Hepatocyte (in vitro differentiated cells): ENCODE data around the gene SORCS2. TPM values are rescaled to one million over a fixed set of nuclear protein-coding genes. Genes with fewer than 3 reads are reported as not detected.

ENCODE experiments used
- DNase-seq: peaks from one replicate; pipeline ENCODE4 v3.0.0-alpha.2; 2016; ENCODE audit warnings: low spot score
- H2AFZ ChIP-seq: fragments of 200-600 bp; sonication (generic); 2 replicates; pipeline ENCODE4 v1.6.0; 2016; ENCODE audit warnings: antibody characterized with exemption, mild to moderate bottlenecking
- H3K27ac ChIP-seq: fragments of 200-600 bp; sonication (generic); 2 replicates; pipeline ENCODE4 v1.5.1; 2016; ENCODE audit warnings: mild to moderate bottlenecking
- H3K27me3 ChIP-seq: fragments of 200-600 bp; sonication (generic); 2 replicates; pipeline ENCODE4 v1.6.1; 2016
- H3K36me3 ChIP-seq: fragments of 200-600 bp; sonication (generic); replicated peaks from 2 replicates; pipeline ENCODE4 v1.5.1; 2016; ENCODE audit warnings: low read depth; ENCODE audit not compliant: insufficient read depth
- H3K4me1 ChIP-seq: fragments of 200-600 bp; sonication (generic); 2 replicates; pipeline ENCODE4 v1.5.1; 2016; ENCODE audit warnings: mild to moderate bottlenecking, moderate library complexity; ENCODE audit not compliant: insufficient read depth
- H3K4me2 ChIP-seq: fragments of 200-600 bp; sonication (generic); 2 replicates; pipeline ENCODE4 v1.6.0; 2016
- H3K4me3 ChIP-seq: fragments of 200-600 bp; sonication (generic); 2 replicates; pipeline ENCODE4 v1.5.1; 2016; ENCODE audit warnings: mild to moderate bottlenecking
- H3K79me2 ChIP-seq: fragments of 200-600 bp; sonication (generic); 2 replicates; pipeline ENCODE4 v1.6.0; 2017; ENCODE audit warnings: mild to moderate bottlenecking
- H3K9me2 ChIP-seq: fragments of 200-600 bp; sonication (generic); replicated peaks from 2 replicates; pipeline ENCODE4 v1.6.0; 2017; ENCODE audit warnings: mild to moderate bottlenecking; ENCODE audit not compliant: insufficient read depth
- H3K9me3 ChIP-seq: fragments of 200-600 bp; sonication (generic); 2 replicates; pipeline ENCODE4 v1.5.1; 2016; ENCODE audit warnings: low read depth, mild to moderate bottlenecking
- H4K20me1 ChIP-seq: fragments of 200-600 bp; sonication (generic); 2 replicates; pipeline ENCODE4 v1.6.0; 2016; ENCODE audit warnings: mild to moderate bottlenecking; ENCODE audit not compliant: insufficient read depth, poor library complexity, severe bottlenecking
- EZH2 ChIP-seq: fragments of 200-600 bp; sonication (generic); IDR thresholded peaks from 2 replicates; pipeline ENCODE4 v1.6.1; 2016; ENCODE audit warnings: antibody characterized with exemption, mild to moderate bottlenecking, borderline replicate concordance
- EZH2phosphoT487 ChIP-seq: fragments of 200-600 bp; sonication (generic); IDR thresholded peaks from one replicate; pipeline ENCODE4 v1.6.1; 2018; ENCODE audit warnings: antibody characterized with exemption, mild to moderate bottlenecking, low read depth, moderate library complexity; ENCODE audit not compliant: unreplicated experiment, severe bottlenecking
- WGBS: methylation state at CpG from one replicate; pipeline ENCODE4 v1.1.6; 2016; ENCODE audit warnings: low lambda C conversion rate; ENCODE audit errors: missing lambda C conversion rate; 5-methylcytosine and 5-hydroxymethylcytosine counted together
- polyA plus RNA-seq: library from polyadenylated mRNA; unstranded; fragments of >200 nt; fragmentation: Nextera tagmentation; extraction: Ambion mirVana; gene quantifications from 2 replicates; pipeline ENCODE4 v1.2.1, GENCODE V29; 2016
- total RNA-seq: library from RNA; depleted of rRNA; stranded (reverse); fragments of >200 nt; gene quantifications from 2 replicates; pipeline ENCODE4 v1.2.3, GENCODE V29; 2014
- TF ChIP-seq, protein P1 (sequence below): fragments of 200-600 bp; sonication (generic); IDR thresholded peaks from 2 replicates; pipeline ENCODE4 v1.5.1; 2016; ENCODE audit warnings: antibody characterized with exemption, mild to moderate bottlenecking; ENCODE audit not compliant: poor library complexity

Gene SORCS2
- total and polyA plus RNA-seq, 2 experiments from 2014 or later, result 1.6 to 4.8 TPM

- Histone ChIP-seq H3K79me2 (no peaks in the 10 kb centered on the region), H3K4me1 (no peaks in the 10 kb centered on the region), H2AFZ (no peak overlapping the region), H3K4me3 (no peak overlapping the region), H4K20me1 (no peaks in the 10 kb centered on the region), H3K27ac (no peak overlapping the region), H3K4me2 (no peak overlapping the region), H3K36me3 (no peaks in the 10 kb centered on the region), H3K9me2 (no peaks in the 10 kb centered on the region), H3K9me3 (no peaks in the 10 kb centered on the region), H3K27me3 (no peaks in the 10 kb centered on the region)
- DNase-seq, result no peak
- TF ChIP-seq EZH2 (no peak), EZH2phosphoT487 (no peak)
- TF ChIP-seq, protein P1, sequence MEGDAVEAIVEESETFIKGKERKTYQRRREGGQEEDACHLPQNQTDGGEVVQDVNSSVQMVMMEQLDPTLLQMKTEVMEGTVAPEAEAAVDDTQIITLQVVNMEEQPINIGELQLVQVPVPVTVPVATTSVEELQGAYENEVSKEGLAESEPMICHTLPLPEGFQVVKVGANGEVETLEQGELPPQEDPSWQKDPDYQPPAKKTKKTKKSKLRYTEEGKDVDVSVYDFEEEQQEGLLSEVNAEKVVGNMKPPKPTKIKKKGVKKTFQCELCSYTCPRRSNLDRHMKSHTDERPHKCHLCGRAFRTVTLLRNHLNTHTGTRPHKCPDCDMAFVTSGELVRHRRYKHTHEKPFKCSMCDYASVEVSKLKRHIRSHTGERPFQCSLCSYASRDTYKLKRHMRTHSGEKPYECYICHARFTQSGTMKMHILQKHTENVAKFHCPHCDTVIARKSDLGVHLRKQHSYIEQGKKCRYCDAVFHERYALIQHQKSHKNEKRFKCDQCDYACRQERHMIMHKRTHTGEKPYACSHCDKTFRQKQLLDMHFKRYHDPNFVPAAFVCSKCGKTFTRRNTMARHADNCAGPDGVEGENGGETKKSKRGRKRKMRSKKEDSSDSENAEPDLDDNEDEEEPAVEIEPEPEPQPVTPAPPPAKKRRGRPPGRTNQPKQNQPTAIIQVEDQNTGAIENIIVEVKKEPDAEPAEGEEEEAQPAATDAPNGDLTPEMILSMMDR, result no peak
- WGBS, result 77% methylated on average over 11 of the region's 11 CpGs
Measured at GRCh38 chr4:7758476-7758875, 566.1 kb downstream of the SORCS2 start.

GRCh38 chr4:7759216-7759615 is 566.9 kb downstream of the SORCS2 start:
- H3K4me3 ChIP-seq, result no peak overlapping the region
- no peak overlapping the region for H3K27ac ChIP-seq
- no peaks in the 10 kb centered on the region for H3K27me3 ChIP-seq
- no peak overlapping the region for H3K4me2 ChIP-seq
- H3K9me2 ChIP-seq, result no peaks in the 10 kb centered on the region
- H3K9me3 ChIP-seq, result no peaks in the 10 kb centered on the region
- H4K20me1 ChIP-seq, result no peaks in the 10 kb centered on the region
- H3K79me2 ChIP-seq, result no peaks in the 10 kb centered on the region
- DNase-seq, result no peak
- no peak overlapping the region for H2AFZ ChIP-seq
- no peaks in the 10 kb centered on the region for H3K4me1 ChIP-seq
- no peaks in the 10 kb centered on the region for H3K36me3 ChIP-seq
- WGBS, result 84% methylated on average over 12 of the region's 12 CpGs
- no peak for TF ChIP-seq EZH2
- no peak for TF ChIP-seq EZH2phosphoT487
- TF ChIP-seq, protein P1, result no peak

- 97% methylated on average over 7 of the region's 7 CpGs for WGBS
- TF ChIP-seq, protein P1, result no peak
- TF ChIP-seq EZH2, result no peak
- TF ChIP-seq EZH2phosphoT487, result no peak
- Histone ChIP-seq H3K4me2 (no peak overlapping the region), H3K4me3 (no peak overlapping the region), H3K27ac (no peak overlapping the region), H3K79me2 (no peaks in the 10 kb centered on the region), H3K27me3 (no peaks in the 10 kb centered on the region), H4K20me1 (no peaks in the 10 kb centered on the region), H3K36me3 (no peaks in the 10 kb centered on the region), H3K9me2 (no peaks in the 10 kb centered on the region), H3K4me1 (no peaks in the 10 kb centered on the region), H2AFZ (no peak overlapping the region), H3K9me3 (no peaks in the 10 kb centered on the region)
- DNase-seq, result no peak
Measured at GRCh38 chr4:7759635-7760034, 567.3 kb downstream of the SORCS2 start.

DNA sequence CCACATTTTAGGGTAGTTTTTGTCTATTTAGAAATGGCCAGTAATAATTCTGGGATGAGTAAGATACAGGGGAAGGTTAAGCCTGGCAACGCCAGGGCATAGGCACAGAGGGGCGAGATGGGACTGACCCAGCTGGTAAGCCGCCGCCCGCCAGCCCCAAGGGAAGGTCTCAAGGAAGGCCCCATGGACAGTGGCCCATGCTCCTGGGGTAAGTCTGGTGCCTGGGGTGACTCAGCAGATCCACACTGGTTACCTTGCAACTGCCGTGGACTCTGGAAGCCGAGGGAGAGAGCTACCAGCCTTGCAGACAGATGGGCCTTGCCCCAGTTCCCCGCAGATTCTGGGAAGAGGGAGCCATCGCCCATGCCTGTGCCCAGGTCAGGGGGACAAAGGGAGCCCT is 567.9 kb downstream of the SORCS2 start:
- Histone ChIP-seq H3K27ac (no peak overlapping the region), H4K20me1 (no peaks in the 10 kb centered on the region), H3K4me3 (no peak overlapping the region), H3K4me1 (no peaks in the 10 kb centered on the region), H3K27me3 (no peaks in the 10 kb centered on the region), H2AFZ (no peak overlapping the region), H3K4me2 (no peak overlapping the region), H3K36me3 (no peaks in the 10 kb centered on the region), H3K79me2 (no peaks in the 10 kb centered on the region), H3K9me3 (no peaks in the 10 kb centered on the region), H3K9me2 (no peaks in the 10 kb centered on the region)
- WGBS, result 93% methylated on average over 9 of the region's 9 CpGs
- DNase-seq, result no peak
- TF ChIP-seq EZH2, result no peak
